Fibroblast of villous mesenchyme (primary cell): ENCODE measurements around the gene HMX3. TPM values are rescaled to one million over a fixed set of nuclear protein-coding genes. Genes with fewer than 3 reads are reported as not detected.

ENCODE experiments used
- DNase-seq: peaks from one replicate; pipeline ENCODE4 v3.0.0-alpha.2; 2010; ENCODE audit warnings: low read depth
- H3K4me3 ChIP-seq: 2 replicates; pipeline ENCODE4 v1.5.1; 2011; ENCODE audit warnings: low read depth, mild to moderate bottlenecking, low read length
- total RNA-seq: library from RNA; depleted of rRNA; stranded (reverse); fragments of >200 nt; gene quantifications from 2 replicates; pipeline ENCODE4 v1.2.3, GENCODE V29; 2012
- TF ChIP-seq, protein P1 (sequence below): IDR thresholded peaks from 2 replicates; pipeline ENCODE4 v1.5.1; 2012; ENCODE audit warnings: low read depth, mild to moderate bottlenecking, low read length; ENCODE audit not compliant: insufficient read depth

Gene HMX3
- total RNA-seq, 1 donor = not detected

DNA sequence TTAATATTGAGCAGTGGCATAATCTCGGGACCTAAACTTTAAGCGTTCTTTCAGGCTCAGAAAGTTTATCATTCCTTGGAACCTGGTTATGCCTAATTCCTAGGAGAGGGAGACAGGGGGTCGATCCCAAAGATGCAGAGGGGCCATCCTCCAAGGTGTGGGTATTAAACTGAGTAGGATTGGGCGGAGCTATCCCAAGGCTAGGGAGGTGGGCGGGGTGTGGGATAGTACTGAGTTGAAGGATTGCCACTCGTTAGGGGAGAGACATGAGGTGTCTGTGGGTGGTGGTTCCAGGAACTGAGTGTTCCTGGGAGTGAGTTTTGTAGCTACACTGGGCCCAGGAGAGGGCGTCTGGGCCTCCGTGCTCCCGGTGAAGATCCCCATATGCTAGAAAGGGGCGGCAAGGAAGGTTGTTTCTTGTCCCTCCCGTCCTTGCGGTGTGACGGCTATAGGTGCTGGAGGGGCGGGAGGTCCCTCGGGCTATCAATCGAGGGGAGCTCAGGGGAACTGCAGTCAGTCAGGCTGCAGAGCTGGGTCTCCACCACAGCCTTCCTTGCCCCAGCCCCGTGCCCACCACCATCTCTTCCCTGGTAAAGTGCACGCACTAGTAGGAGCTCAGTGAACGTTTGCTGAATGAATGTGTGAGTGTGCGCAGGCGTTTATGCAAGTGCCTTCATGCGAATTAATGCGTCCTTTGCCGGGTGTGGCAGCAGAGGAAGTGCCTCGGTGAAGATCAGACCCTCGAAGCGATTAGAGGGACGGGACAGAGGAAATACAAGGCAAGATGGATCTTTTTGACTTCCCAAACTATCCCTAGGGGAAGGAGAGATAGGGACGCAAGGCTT, 9.1 kb downstream of the HMX3 start:
- TF ChIP-seq, protein P1, sequence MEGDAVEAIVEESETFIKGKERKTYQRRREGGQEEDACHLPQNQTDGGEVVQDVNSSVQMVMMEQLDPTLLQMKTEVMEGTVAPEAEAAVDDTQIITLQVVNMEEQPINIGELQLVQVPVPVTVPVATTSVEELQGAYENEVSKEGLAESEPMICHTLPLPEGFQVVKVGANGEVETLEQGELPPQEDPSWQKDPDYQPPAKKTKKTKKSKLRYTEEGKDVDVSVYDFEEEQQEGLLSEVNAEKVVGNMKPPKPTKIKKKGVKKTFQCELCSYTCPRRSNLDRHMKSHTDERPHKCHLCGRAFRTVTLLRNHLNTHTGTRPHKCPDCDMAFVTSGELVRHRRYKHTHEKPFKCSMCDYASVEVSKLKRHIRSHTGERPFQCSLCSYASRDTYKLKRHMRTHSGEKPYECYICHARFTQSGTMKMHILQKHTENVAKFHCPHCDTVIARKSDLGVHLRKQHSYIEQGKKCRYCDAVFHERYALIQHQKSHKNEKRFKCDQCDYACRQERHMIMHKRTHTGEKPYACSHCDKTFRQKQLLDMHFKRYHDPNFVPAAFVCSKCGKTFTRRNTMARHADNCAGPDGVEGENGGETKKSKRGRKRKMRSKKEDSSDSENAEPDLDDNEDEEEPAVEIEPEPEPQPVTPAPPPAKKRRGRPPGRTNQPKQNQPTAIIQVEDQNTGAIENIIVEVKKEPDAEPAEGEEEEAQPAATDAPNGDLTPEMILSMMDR = peak; percentile 18
- no peak for DNase-seq
- no peak overlapping the region for H3K4me3 ChIP-seq

DNA sequence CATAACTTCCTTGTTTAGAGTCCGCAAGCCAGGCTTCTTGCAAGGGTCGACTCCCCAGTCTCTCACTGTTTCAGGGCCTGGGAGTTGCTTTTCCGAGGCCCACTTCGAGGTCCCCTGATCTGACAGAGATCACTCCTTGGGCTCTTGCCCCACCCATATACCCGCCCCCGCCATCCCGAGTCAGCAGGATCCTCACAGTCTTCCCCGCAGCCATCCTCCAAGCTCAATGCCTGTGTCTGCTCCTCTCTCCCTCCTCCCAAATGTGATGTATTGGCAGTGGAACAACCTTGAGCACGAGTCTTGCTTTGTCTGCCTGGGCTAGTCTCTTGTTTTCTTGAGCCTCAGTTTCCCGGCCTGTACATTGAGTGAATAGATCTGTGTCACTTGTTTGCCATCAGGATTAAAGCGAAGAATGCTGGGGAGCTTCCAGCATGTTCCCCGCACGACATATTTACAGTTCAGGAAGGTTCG, 9.8 kb downstream of the HMX3 start:
- DNase-seq = no peak

DNA sequence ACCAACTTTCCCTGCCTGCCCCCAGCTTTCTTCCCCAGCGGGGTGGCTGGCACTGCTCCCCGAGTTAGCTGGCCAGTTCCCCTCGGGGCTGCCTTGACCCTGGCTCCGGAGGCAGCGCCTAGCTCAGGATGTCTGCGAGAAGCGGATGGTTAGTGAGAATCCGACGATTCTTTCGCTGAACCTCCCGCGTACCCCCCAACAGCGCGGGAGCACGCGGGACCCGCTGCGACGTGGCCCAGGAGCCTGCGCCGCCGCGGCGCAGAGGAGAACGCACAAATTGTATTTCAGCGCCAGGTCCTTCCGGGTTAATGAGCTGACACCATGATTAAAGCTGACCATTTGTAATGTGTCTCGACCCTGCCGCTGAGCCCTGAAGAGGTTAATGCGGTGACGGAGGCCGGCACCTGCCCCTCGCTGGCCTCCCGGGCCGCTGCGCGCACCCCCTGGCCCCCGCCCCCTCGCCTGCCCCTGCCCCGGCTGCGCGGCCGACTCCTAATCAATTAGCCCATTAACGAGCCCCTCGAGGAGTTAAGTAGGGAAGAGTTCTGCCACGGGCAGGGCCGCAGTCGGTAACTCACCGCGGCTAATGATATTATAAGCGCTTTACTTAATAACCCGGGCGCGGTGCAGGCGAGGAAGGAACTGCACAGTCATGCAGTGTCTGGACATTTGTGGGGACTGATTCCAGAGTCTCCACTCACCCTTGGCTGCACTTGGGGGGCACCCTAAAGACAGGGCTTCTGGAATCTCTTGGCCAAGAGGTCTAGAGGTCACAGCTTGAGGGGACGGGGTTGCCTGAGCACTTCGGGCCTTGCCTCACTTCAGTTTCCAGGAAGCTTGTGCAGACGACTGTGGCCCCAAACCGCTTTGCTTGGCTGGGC, 10.5 kb downstream of the HMX3 start:
- no peak overlapping the region for H3K4me3 ChIP-seq
- TF ChIP-seq, protein P1 = no peak
- DNase-seq = no peak

More for the DNA sequence above, 9.8 kb downstream of the HMX3 start:
- TF ChIP-seq, protein P1 = no peak
- no peak overlapping the region for H3K4me3 ChIP-seq

DNA sequence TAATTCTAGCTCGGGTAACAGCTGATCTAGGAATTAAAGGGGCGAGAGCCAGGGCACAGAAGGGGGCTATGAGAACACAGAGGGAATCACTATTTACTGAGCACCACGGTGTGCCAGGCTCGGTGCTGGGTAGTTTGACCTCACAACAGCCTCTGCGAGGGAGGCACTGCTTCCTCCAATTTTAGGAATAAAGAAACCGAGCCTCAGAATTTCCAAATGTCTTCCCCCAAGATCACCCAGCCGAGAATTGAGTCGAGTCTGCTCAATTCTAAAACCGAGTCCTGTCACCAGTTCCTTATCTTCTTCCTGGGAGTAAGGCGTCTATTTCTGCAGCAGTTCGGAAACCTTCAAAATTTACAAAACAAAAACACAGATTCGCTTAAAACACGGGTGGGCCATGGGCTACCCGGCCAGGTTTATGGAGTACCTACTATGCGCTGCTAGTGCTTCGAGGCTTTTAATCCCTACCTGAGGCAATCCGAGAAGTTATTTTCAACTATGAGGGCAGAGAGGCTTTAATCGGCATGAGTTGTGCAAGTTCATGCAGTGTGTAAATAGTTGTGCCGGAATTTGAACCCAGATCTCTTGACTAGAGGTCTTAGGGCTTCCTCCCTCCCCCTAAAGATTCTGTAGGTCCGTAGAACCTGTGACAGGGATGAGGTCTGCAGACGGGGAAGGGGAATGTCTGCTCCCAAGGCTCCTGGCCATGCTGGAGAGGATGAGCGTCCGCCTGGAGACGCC, 11.3 kb downstream of the HMX3 start:
- no peak for DNase-seq

DNA sequence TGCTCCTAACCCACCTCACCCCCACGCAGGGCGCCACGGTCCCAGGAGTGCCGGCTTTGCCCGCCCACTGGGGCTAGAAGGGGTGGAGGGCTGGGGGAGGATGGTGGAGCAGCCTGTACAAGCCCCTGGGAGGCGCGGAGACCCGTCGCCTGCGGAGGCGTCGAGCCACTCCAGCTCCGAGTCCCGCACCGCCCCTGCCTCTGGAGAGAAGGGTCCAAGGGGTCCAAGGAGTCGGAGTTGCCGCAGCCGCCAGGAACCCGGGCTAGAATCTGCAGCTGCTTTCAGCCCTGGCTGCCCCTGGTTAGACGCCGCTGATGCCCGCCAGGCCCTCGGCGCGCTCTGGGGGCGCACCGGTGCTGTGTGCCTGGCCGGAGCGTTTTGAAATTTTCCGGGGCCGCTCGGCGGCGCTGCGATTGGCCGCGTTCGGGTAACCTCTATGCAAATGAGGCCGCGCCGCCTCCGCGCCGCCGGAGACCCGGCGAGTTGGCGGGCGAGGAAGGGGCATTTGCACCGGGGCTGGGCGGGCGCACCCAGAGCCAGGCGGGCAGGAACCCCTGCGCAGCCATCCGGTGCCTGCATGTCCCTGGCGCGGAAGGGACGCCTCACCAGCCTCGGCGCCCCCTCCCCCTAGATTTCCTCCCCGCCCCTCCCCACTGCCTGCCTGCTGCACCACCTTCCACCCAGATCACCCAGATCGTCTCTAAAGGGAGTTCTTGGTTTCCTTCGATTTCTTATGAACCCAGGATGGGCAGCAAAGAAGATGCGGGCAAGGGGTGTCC, 12.1 kb downstream of the HMX3 start, which contains the start of gene HMX2:
Gene HMX2 (plus strand): TSS at position 502 of the 779 bp plus-strand sequence. CDS start 243 bp downstream, at position 745.
- H3K4me3 ChIP-seq = no peak within 1 kb of the TSS
- TF ChIP-seq, protein P1 = no peak
- DNase-seq = no peak

More for the DNA sequence above, 11.3 kb downstream of the HMX3 start:
- H3K4me3 ChIP-seq = no peak overlapping the region
- TF ChIP-seq, protein P1 = no peak
